ENCODE data around the gene WNT8A.
"Not testable (repeated sequence)": the region's sequence is repeated elsewhere in the genome, so short reads cannot be mapped to it uniquely, and the experiment has no call there.

The WNT8A gene

DNA sequence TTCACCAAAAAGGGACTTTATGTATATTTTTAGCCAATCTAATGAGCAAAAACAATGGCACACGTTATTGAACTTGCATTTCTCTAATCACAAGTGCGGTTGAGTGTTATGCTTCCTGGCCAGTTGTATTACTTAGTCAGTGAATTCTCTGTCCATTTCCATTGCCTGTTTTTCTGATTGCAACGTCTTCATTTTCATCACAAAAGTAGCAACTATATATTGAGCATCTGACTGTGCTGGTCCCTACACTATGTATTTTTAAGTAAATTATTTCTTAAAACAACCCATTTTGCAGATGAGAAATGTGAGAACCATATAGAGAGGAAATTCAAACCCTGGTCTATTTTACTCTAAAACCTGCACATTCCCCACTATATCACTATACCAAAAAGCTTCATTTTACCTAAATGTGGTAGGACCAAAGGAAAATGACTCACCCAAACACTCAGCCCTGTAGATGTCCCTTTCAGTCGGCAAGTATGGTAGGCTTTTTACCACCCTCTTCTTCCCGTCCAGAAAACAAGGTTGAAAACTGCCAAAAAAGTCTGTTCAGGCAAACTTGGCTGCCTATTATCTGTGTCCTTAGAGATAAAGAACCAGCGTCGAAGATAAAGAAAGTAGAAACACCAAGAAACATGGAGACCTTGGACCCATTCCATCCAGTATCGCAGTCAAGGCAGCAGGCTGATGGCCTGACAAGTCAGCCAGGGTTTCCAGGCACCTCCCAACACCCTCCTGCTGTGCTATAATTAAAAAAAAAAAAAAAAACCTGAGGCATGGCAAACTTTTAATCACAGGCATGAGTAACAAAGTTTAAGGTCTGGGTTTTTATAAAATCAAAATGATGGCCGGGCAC lies 32.2 kb upstream of the WNT8A start:
- TF ChIP-seq, protein P1, sequence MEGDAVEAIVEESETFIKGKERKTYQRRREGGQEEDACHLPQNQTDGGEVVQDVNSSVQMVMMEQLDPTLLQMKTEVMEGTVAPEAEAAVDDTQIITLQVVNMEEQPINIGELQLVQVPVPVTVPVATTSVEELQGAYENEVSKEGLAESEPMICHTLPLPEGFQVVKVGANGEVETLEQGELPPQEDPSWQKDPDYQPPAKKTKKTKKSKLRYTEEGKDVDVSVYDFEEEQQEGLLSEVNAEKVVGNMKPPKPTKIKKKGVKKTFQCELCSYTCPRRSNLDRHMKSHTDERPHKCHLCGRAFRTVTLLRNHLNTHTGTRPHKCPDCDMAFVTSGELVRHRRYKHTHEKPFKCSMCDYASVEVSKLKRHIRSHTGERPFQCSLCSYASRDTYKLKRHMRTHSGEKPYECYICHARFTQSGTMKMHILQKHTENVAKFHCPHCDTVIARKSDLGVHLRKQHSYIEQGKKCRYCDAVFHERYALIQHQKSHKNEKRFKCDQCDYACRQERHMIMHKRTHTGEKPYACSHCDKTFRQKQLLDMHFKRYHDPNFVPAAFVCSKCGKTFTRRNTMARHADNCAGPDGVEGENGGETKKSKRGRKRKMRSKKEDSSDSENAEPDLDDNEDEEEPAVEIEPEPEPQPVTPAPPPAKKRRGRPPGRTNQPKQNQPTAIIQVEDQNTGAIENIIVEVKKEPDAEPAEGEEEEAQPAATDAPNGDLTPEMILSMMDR (IDR thresholded peaks at IDR 0.05), result no peak
- Histone ChIP-seq H3K4me3 (ENCODE audit: low read depth in 1 of 2, low read length in 1 of 2) (no peak overlapping the region), H3K27ac (no peak overlapping the region), H3K9me3 (no peaks in the 10 kb centered on the region), H3K27me3 (peaks cover 20% of the 10 kb centered on the region), H3K36me3 (no peaks in the 10 kb centered on the region), H3K4me1 (ENCODE audit: control insufficient read depth in 1 of 2, insufficient read depth in 1 of 2, low read depth in 1 of 2, low read length in 1 of 2) (no peaks in the 10 kb centered on the region)

DNA sequence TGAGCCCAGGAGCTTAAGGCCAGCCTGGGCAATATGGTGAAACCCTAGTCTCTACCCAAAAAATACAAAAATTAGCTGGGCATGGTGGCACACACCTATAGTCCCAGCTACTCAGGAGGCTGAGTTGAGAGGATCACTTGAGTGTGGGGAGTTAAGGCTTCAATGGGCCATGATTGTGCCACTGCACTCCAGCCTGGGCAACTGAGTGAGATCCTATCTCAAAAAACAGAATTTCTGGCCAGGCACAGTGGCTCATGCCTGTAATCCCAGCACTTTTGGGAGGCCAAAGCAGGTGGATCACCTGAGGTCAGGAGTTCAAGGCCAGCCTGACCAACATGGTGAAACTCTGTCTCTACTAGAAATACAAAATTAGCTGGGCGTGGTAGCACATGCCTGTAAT lies 31.1 kb upstream of the WNT8A start:
- H3K4me3 ChIP-seq (ENCODE audit: low read depth in 1 of 2, low read length in 1 of 2); H3K27ac ChIP-seq; H3K9me3 ChIP-seq; H3K36me3 ChIP-seq; H3K4me1 ChIP-seq (ENCODE audit: control insufficient read depth in 1 of 2, insufficient read depth in 1 of 2, low read depth in 1 of 2, low read length in 1 of 2): not testable (repeated sequence)
- peaks cover 20% of the 10 kb centered on the region for H3K27me3 ChIP-seq

DNA sequence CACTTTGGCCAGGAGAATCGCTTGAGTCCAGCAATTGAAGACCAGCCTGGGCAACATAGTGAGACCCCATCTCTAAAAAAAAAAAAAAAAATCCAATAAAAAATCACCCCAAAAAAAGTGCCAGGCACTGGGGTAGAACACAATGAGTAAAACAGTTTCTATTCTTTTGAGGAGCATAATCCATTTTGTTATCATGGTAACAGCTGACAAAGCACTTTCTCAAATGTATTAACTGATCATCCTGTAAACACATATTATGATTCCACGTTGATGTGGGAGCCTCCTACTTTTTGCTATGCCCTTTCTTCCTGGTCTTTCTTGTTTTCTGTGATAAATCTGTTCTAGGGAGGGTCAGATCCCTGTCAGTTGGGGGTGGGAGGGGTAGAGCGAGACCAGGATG lies 30.3 kb upstream of the WNT8A start:
- no peak overlapping the region for H3K4me3 ChIP-seq (ENCODE audit: low read depth in 1 of 2, low read length in 1 of 2)
- H3K4me1 ChIP-seq (ENCODE audit: control insufficient read depth in 1 of 2, insufficient read depth in 1 of 2, low read depth in 1 of 2, low read length in 1 of 2), result no peaks in the 10 kb centered on the region
- H3K27ac ChIP-seq, result no peak overlapping the region
- no peaks in the 10 kb centered on the region for H3K36me3 ChIP-seq
- TF ChIP-seq, protein P1 (IDR thresholded peaks at IDR 0.05), result no peak
- H3K27me3 ChIP-seq, result peaks cover 20% of the 10 kb centered on the region
- H3K9me3 ChIP-seq, result no peaks in the 10 kb centered on the region

DNA sequence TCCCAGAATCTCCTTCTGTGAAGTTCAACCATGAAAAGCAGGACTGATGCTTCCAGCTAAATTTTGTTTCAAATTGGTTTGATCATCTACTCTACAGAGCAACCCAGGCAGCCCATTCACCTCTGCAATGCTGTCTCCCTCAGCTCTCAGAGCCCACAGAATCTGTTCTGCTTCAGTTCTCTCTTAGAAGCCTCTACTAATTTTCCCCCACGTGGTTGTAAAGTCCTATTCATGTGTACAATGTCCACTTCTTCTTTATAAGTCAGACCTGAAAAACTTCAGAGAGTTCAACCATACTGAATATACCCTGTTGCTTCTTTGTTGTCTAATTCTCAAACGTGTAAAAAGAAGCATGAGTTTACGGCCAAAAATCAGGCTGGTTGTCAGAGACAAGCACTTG lies 29.6 kb upstream of the WNT8A start:
- TF ChIP-seq, protein P1 (IDR thresholded peaks at IDR 0.05), result no peak
- no peak overlapping the region for H3K4me3 ChIP-seq (ENCODE audit: low read depth in 1 of 2, low read length in 1 of 2)

DNA sequence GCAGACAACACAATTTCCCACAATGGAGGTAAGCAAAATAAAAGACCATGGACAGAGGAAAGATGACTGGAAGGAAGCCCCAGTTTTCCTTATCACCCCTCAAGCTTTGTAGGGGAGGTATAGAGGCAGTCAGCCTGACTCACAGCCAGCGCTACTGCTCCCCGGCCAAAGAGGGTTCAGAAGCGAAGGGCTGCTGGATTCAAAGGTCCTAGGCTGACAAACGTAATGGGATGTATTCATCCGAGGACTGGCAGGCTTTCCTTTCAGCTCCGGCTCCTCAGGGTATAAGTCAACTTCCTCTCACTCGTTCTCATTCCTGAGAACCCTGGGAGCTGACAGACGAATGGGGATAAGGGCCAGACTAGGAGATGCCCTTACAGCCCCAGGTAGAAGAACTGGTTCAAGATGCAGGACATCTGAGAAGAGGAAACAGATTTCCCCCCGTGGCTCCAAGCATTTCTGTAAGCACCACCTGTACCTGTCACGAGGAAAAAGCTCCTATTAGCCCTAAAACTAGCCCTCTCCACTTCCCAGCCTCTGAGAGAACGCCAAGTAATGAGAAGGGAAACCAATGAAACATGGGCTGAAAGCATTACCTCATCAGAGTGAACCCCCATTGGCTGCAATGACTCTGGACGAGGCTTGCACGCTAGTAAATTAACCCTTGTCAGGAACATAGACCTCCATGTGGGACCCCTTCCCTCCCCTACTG lies 28.8 kb upstream of the WNT8A start:
- Histone ChIP-seq H3K4me3 (ENCODE audit: low read depth in 1 of 2, low read length in 1 of 2) (no peak overlapping the region), H3K27me3 (peaks cover 20% of the 10 kb centered on the region), H3K9me3 (no peaks in the 10 kb centered on the region), H3K36me3 (no peaks in the 10 kb centered on the region), H3K4me1 (ENCODE audit: control insufficient read depth in 1 of 2, insufficient read depth in 1 of 2, low read depth in 1 of 2, low read length in 1 of 2) (no peaks in the 10 kb centered on the region), H3K27ac (no peak overlapping the region)
- TF ChIP-seq, protein P1 (IDR thresholded peaks at IDR 0.05), result no peak

More for the DNA sequence above, 29.6 kb upstream of the WNT8A start:
- H3K27me3 ChIP-seq, result peaks cover 20% of the 10 kb centered on the region
- no peaks in the 10 kb centered on the region for H3K36me3 ChIP-seq
- no peak overlapping the region for H3K27ac ChIP-seq
- H3K9me3 ChIP-seq, result no peaks in the 10 kb centered on the region
- no peaks in the 10 kb centered on the region for H3K4me1 ChIP-seq (ENCODE audit: control insufficient read depth in 1 of 2, insufficient read depth in 1 of 2, low read depth in 1 of 2, low read length in 1 of 2)

DNA sequence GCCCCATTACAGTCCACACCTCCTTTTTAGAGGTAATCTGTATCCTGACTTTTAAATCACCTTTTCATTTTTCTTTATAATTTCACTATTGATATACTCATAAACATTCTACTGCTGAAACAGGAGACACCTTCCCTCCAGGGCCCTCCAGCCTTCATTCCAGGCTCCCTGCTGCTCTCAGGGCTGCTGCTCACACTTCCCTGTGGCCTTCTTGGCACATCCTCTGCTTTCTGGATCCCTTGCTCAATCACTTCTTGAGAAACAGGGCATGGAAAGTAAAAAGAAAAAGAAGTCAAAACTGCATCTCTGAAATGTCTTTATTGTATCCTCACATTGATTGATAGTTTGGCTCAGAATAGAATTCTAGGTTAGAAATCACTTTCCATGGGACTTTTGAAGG lies 19.3 kb upstream of the WNT8A start:
- H3K4me1 ChIP-seq (ENCODE audit: control insufficient read depth in 1 of 2, insufficient read depth in 1 of 2, low read depth in 1 of 2, low read length in 1 of 2), result no peaks in the 10 kb centered on the region

More for the DNA sequence above, 19.3 kb upstream of the WNT8A start:
- Histone ChIP-seq H3K4me3 (ENCODE audit: low read depth in 1 of 2, low read length in 1 of 2) (no peak overlapping the region), H3K9me3 (no peaks in the 10 kb centered on the region), H3K27me3 (no peaks in the 10 kb centered on the region), H3K27ac (no peak overlapping the region), H3K36me3 (no peaks in the 10 kb centered on the region)
- TF ChIP-seq, protein P1 (IDR thresholded peaks at IDR 0.05), result no peak

All from neutrophil (primary cell).